Activated naive CD4-positive, alpha-beta T cell treated with anti-CD3 and anti-CD28 coated beads, Interleukin-2, amount 50 U/mL, for 72 hours (primary cell): ENCODE measurements around the gene TMOD1. TPM values are rescaled to one million over a fixed set of nuclear protein-coding genes. Genes with fewer than 3 reads are reported as not detected.
"Not testable (repeated sequence)": the region's sequence is repeated elsewhere in the genome, so short reads cannot be mapped to it uniquely, and the experiment has no call there.

ENCODE experiments used
- ATAC-seq, 2 donors: fragments of 150-1000 bp; cut with Tn5 transposase; 2 replicates each; pipeline ENCODE4 v1.10.0; 2021; ENCODE audit warnings: mild to moderate bottlenecking in 2 of 2, moderate library complexity in 2 of 2
- DNase-seq, 2 donors: peaks; one replicate each; pipeline ENCODE4 v3.0.0; 2021 to 2022; ENCODE audit warnings: low spot score in 2 of 2
- H3K27ac Mint-ChIP-seq, 2 donors: one replicate each; pipeline ENCODE4 v1.8.0; 2022; ENCODE audit warnings: mild to moderate bottlenecking in 2 of 2, mixed read lengths in 2 of 2
- H3K36me3 Mint-ChIP-seq, 2 donors: one replicate each; pipeline ENCODE4 v1.8.0; 2022; ENCODE audit warnings: mixed read lengths in 2 of 2
- H3K9me3 Mint-ChIP-seq, 2 donors: one replicate each; pipeline ENCODE4 v1.8.0; 2022; ENCODE audit warnings: mixed read lengths in 2 of 2
- total RNA-seq, 2 donors: library from RNA; stranded (reverse); gene quantifications; one replicate each; pipeline ENCODE4 v1.2.3, GENCODE V29; 2022

Gene TMOD1
- total RNA-seq, 2 donors from 2014 or later: 0.96 to 1.5 TPM

- no peak overlapping the region for H3K27ac Mint-ChIP-seq
- DNase-seq: peak in 1 of 2 donors; percentile 7
- H3K36me3 Mint-ChIP-seq: no peaks in the 10 kb centered on the region
- H3K9me3 Mint-ChIP-seq: no peaks in the 10 kb centered on the region
- ATAC-seq: no peak
Observed at GRCh38 chr9:97565262-97565661, 63.8 kb downstream of the TMOD1 start.

GRCh38 chr9:97567182-97567893 is 65.9 kb downstream of the TMOD1 start:
- H3K36me3 Mint-ChIP-seq: no peaks in the 10 kb centered on the region
- no peaks in the 10 kb centered on the region for H3K9me3 Mint-ChIP-seq
- ATAC-seq: no peak
- DNase-seq: peak in 1 of 2 donors; percentile 18
- H3K27ac Mint-ChIP-seq: no peak overlapping the region

- no peaks in the 10 kb centered on the region for H3K36me3 Mint-ChIP-seq
- H3K9me3 Mint-ChIP-seq: no peaks in the 10 kb centered on the region
- ATAC-seq (no peak), DNase-seq (peak in 1 of 2 donors; percentile 2)
- no peak overlapping the region for H3K27ac Mint-ChIP-seq
Observed at GRCh38 chr9:97567894-97568202, 66.4 kb downstream of the TMOD1 start.

- DNase-seq (peak in 1 of 2 donors; percentile 50), ATAC-seq (no peak)
- H3K27ac Mint-ChIP-seq: no peak overlapping the region
- H3K9me3 Mint-ChIP-seq: peaks cover 0 to 2% of the 10 kb centered on the region in 2 donors
- H3K36me3 Mint-ChIP-seq: peaks cover 0 to 3% of the 10 kb centered on the region in 2 donors
Observed at GRCh38 chr9:97568461-97569275, 67.2 kb downstream of the TMOD1 start.

GRCh38 chr9:97570899-97571298 is 69.4 kb downstream of the TMOD1 start:
- no peak for ATAC-seq
- Mint-ChIP-seq H3K27ac (no peak overlapping the region), H3K36me3 (peaks cover 0 to 13% of the 10 kb centered on the region in 2 donors), H3K9me3 (peaks cover 0 to 4% of the 10 kb centered on the region in 2 donors)
- peak in 1 of 2 donors; percentile 40 for DNase-seq

GRCh38 chr9:97571664-97572063 is 70.2 kb downstream of the TMOD1 start:
- ATAC-seq: no peak
- DNase-seq: no peak
- no peak overlapping the region for H3K27ac Mint-ChIP-seq
- peaks cover 0 to 13% of the 10 kb centered on the region in 2 donors for H3K36me3 Mint-ChIP-seq
- H3K9me3 Mint-ChIP-seq: peaks cover 0 to 4% of the 10 kb centered on the region in 2 donors

GRCh38 chr9:97572196-97572891 is 70.9 kb downstream of the TMOD1 start:
- Mint-ChIP-seq H3K9me3 (peaks cover 0 to 4% of the 10 kb centered on the region in 2 donors), H3K36me3 (peaks cover 0 to 13% of the 10 kb centered on the region in 2 donors), H3K27ac (no peak overlapping the region)
- no peak for ATAC-seq
- DNase-seq: peak in 1 of 2 donors; percentile 23

GRCh38 chr9:97572892-97573365 is 71.5 kb downstream of the TMOD1 start:
- no peak for ATAC-seq
- H3K36me3 Mint-ChIP-seq: peaks cover 0 to 13% of the 10 kb centered on the region in 2 donors

GRCh38 chr9:97573482-97574073 is 72.1 kb downstream of the TMOD1 start:
- peak in 1 of 2 donors; percentile 13 for DNase-seq
- peaks cover 0 to 13% of the 10 kb centered on the region in 2 donors for H3K36me3 Mint-ChIP-seq
- peak overlapping the region in 1 of 2 donors; percentile 25 for H3K27ac Mint-ChIP-seq
- H3K9me3 Mint-ChIP-seq: peaks cover 0 to 4% of the 10 kb centered on the region in 2 donors
- ATAC-seq: peak in 1 of 2 donors; percentile 60

More at GRCh38 chr9:97572892-97573365, 71.5 kb downstream of the TMOD1 start:
- Mint-ChIP-seq H3K27ac (no peak overlapping the region), H3K9me3 (peaks cover 0 to 4% of the 10 kb centered on the region in 2 donors)
- peak in 1 of 2 donors; percentile 9 for DNase-seq

- peak in 1 of 2 donors; percentile 42 for DNase-seq
- H3K36me3 Mint-ChIP-seq: peaks cover 0 to 13% of the 10 kb centered on the region in 2 donors
- not testable (repeated sequence) for ATAC-seq, H3K9me3 Mint-ChIP-seq, H3K27ac Mint-ChIP-seq
Observed at GRCh38 chr9:97574101-97574571, 72.7 kb downstream of the TMOD1 start.

- peak overlapping the region; percentile 76 to 94 for H3K27ac Mint-ChIP-seq
- peak; percentile 56 to 58 for ATAC-seq
- not testable (repeated sequence) for H3K9me3 Mint-ChIP-seq
- H3K36me3 Mint-ChIP-seq: peaks cover 0 to 19% of the 10 kb centered on the region in 2 donors
- peak; percentile 39 to 55 for DNase-seq
Observed at GRCh38 chr9:97574921-97575672, 73.6 kb downstream of the TMOD1 start.

GRCh38 chr9:97575673-97576200 is 74.3 kb downstream of the TMOD1 start:
- peak; percentile 41 to 58 for ATAC-seq
- Mint-ChIP-seq H3K36me3 (peaks cover 0 to 19% of the 10 kb centered on the region in 2 donors), H3K9me3 (peaks cover 0 to 4% of the 10 kb centered on the region in 2 donors), H3K27ac (no peak overlapping the region)
- peak in 1 of 2 donors; percentile 30 for DNase-seq

GRCh38 chr9:97577051-97577450 is 75.6 kb downstream of the TMOD1 start:
- peaks cover 0 to 19% of the 10 kb centered on the region in 2 donors for H3K36me3 Mint-ChIP-seq
- peak in 1 of 2 donors; percentile 16 for DNase-seq
- peaks cover 0 to 4% of the 10 kb centered on the region in 2 donors for H3K9me3 Mint-ChIP-seq
- no peak for ATAC-seq
- H3K27ac Mint-ChIP-seq: no peak overlapping the region

GRCh38 chr9:97578846-97579245 is 77.4 kb downstream of the TMOD1 start:
- no peak overlapping the region for H3K27ac Mint-ChIP-seq
- H3K36me3 Mint-ChIP-seq: peaks cover 0 to 16% of the 10 kb centered on the region in 2 donors
- ATAC-seq (no peak), DNase-seq (peak in 1 of 2 donors; percentile 37)
- H3K9me3 Mint-ChIP-seq: peaks cover 0 to under 1% of the 10 kb centered on the region in 2 donors

GRCh38 chr9:97579914-97580313 is 78.4 kb downstream of the TMOD1 start:
- no peak for ATAC-seq
- Mint-ChIP-seq H3K27ac (peak overlapping the region in 1 of 2 donors; percentile 9), H3K36me3 (peaks cover 0 to 12% of the 10 kb centered on the region in 2 donors), H3K9me3 (no peaks in the 10 kb centered on the region)
- no peak for DNase-seq
